Colon (tissue), 2 donors: ENCODE results near the gene TDRD12.
"Not testable (repeated sequence)": the region's sequence is repeated elsewhere in the genome, so short reads cannot be mapped to it uniquely, and the experiment has no call there.

ENCODE experiments used
- FAIRE-seq: peaks from 2 replicates; lab custom pipeline; 2012; peaks lifted over from hg19 to GRCh38; lab: Jason Lieb, UNC
- donor health status: control.
- donor health status: control.

The TDRD12 gene

DNA sequence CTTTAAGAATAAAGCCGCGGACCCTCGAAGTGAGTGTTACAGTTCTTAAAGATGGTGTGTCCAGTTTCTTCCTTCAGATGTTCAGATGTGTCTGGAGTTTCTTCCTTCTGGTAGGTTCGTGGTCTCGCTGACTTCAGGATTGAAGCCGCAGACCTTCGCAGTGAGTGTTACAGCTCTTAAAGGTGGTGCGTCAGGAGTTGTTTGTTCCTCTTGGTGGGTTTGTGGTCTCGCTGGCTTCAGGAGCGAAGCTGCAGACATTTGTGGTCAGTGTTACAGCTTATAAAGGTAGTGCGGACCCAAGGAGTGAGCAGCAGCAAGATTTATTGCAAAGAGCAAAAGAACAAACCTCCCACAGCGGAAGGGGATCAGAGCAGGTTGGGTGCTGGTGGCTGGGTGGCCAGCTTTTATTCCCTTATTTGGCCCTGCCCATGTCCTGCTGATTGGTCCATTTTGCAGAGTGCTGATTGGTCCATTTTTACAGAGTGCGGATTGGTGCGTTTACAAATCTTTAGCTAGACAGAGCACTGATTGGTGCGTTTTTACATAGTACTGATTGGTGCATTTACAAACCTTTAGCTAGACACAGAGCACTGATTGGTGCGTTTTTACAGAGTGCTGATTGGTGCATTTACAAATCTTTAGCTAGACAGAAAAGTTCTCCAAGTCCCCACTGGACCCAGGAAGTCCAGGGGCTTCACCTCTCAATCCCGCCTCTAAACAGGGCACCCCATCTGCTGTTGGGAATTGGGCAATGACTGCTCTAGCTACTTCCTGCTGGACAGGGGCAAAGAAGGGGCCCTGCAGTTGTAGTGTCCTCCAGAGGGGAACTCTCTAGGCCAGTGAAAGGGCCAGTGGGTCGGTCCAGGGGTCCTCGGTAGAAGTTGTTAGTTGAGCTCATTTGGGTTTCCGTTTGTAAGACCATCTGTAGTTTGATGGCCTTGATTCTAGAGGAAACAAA is 26.1 kb upstream of the TDRD12 start:
- FAIRE-seq = not testable (repeated sequence)

DNA sequence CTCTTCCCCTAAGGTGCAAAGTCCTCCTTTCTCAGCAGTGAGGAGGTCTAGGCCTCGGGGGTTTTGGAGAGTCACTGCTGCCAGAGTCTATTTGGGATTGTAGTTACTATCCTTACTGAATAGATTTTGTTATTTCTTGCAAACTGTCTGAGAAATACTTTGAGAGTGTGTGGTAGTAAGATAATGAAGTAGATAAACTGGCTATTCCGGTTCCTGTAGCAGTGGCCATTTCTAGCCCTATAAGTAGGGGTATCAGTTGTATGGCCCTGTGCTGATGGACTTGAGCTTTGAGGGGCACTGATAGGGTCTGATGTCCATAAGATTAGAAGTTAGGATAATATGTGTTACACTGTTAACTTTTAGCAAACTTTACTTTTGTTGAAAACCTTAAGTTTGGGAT is 25.3 kb upstream of the TDRD12 start:
- not testable (repeated sequence) for FAIRE-seq

DNA sequence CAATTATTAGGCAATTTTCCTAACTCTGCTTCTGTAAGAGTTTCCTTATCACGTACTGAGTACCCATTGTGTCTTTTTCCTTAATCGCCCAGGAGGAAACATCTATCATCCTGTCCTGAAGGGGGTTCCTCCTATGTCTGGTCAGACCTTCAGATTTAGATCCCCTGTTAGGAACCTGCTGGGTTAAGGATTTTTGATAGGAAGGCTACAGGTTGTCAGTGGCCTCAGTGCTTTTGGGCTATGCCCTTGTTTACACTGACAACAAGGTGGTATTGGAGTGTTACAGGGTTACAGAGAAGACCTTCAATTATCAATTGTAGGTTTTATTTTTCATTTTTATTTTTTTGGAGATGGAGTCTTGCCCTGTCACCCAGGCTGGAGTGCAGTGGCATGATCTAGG is 24.7 kb upstream of the TDRD12 start:
- not testable (repeated sequence) for FAIRE-seq

DNA sequence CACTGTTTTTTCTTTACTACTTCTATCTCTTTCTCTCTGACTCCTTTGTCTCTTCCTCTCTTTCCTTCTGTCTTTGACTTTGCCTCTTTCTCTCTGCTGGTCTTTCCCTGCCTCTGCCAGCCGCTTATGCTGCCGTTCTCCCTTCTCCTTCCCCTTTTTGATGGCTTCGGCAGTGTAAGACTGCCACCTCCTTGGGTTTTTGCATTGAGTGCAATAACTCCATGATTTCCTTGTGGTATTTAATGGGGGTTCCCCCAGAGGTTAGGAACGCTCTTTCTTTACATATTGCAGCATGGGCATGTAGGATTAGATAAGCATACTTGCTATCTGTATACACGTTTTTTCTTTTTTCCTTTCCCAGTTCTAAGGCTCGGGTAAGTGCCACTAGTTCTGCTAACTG is 24.1 kb upstream of the TDRD12 start:
- not testable (repeated sequence) for FAIRE-seq

DNA sequence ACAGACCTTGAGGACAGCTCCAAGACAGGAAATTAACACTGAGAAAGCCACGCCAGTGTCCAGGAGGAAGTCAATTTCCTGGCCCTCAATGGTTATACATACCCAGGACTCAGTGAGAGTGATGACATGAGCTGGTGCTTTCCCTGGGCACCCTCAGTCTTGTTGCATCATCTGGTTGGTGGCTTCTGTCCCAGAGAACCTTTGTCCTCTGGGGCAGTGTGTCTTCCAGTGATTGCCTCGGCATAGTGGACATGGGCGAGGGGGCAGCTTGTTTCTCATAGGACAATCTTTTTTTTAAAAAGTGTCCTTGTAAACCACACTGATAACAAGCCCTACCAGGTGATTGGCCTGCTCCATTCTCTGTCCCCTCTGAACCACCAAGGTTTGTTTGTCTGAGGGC is 22.8 kb upstream of the TDRD12 start:
- not testable (repeated sequence) for FAIRE-seq

- FAIRE-seq = not testable (repeated sequence)
Observed at GRCh38 chr19:32700129-32700528, 19.4 kb upstream of the TDRD12 start.

- no peak for FAIRE-seq
Observed at GRCh38 chr19:32702010-32702409, 17.6 kb upstream of the TDRD12 start.

- FAIRE-seq = not testable (repeated sequence)
Observed at GRCh38 chr19:32704006-32704405, 15.6 kb upstream of the TDRD12 start.

DNA sequence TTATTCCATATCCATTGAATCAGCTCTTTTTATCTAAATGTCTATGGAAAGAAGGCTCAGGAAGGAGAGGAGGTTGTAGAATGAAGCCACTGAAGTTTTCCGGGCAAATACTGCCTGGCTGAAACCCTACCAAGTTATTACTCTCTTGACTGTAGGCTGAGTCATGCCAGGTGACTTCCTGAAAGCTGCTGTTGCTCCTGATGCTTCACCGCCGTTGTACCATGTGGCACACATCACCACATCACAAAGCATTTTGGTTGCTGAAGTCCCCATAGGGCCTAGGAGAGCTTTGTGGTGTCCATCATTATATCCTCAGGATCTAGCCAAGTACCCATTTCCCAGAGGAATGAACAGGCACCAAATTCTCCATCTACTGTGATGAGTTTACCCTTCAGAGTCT is 11.1 kb upstream of the TDRD12 start:
- FAIRE-seq = no peak

DNA sequence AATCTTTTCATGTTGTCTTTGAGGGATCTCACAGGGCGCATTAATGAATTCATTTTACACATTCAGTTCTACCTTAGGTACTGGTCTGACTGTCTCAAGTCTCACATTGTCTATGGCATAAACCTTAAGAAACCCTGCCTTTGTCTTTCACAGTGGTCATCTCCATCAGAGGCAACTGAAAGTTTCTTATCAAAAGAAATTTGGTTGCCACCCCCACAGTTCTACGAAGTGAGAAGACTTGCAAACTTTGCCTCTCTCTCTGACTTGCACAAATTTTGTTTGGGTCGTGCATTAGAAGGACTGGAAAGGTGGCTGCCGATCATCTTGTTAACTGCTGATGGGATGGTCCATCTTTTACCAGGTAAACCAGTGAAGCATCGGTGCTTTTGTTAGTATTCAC is 10.5 kb upstream of the TDRD12 start:
- no peak for FAIRE-seq

DNA sequence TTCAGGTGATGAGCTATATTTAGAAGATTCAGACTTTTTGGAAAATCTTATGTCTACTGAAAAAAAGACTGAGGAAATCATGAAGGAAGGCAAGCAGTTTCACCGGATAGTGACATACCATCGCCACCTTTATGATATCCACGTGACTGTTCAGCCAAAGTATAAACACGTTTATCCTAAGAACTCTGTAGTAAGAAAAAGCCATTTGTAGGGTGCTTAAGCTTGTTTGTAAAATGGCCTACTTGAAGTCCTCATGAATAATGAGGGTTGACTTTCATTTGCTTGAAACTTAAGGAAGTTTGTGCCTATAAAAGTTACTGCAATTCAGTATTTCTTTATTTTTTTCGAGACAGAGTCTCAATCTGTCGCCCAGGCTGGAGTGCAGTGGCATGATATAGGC is 7.8 kb upstream of the TDRD12 start:
- no peak for FAIRE-seq

DNA sequence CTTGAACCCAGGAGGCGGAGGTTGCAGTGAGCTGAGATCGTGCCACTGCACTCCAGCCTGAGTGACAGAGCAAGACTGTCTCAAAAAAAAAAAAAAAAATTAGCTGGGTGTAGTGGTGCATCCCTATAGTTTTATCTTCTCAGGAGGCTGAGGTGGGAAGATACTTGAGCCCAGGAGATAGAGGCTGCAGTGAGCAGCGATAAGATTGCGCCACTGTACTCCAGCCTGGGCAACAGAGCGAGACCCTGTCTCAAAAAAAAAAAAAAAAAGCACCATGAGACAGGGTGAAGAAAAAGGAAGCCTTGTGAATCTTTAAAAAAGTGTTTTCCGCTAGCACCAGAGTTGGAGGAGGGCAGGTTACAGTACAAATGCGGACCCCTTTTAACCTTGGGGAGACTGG is 3.4 kb upstream of the TDRD12 start:
- not testable (repeated sequence) for FAIRE-seq

DNA sequence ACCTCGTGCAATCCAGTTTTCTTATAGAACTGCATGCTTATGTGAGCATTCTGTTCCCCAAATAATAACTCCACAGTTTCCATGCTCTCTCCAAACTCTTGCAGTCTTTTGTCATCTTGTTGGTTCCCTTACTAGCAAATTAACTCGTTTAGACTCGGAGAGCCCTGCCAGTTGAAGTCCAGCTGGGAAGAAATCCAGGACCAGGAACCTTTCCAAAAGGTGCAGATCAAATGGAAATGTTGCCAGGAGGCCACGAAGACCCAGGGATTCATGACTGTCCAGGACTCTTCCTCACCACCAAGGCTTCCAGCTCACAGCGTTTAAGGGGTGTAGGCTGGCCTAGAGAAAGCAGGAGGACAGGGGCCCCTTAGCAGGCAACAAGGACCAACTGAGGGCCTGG is 2.1 kb upstream of the TDRD12 start:
- no peak for FAIRE-seq

GRCh38 chr19:32718286-32718685 is 1.3 kb upstream of the TDRD12 start:
- no peak for FAIRE-seq

DNA sequence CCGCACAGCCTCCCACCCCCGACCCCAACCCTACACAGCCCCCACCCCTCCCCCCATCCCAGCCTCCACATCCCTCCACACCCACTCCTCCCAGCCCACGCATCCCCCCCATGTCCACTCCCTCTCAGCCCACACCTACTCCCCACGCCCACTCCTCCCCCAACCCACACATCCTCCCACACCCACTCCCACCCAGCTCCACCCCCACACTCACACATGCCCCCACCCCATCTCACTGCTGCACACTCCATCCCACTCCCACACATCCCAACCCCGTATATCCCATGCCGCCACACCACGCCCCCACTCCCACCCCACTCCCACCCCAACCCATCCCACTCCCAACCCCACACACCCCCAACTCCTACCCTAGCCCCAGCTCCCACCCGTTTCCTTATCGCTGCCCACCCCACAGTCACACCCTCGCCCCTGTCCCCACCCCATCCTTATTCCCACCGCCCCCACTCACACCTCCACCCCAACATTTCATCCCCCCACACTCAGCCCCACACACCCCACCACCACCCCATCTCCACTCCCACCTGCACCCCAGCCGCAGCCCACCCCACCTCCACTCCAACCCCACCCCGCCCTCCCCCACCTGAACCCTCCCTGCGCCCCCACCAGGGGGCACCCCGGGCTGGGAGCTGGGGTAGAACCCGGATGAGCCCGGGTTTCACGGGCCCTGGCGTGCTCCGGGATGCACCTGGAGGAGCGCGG is 809 bp downstream of the TDRD12 start:
- no peak for FAIRE-seq

DNA sequence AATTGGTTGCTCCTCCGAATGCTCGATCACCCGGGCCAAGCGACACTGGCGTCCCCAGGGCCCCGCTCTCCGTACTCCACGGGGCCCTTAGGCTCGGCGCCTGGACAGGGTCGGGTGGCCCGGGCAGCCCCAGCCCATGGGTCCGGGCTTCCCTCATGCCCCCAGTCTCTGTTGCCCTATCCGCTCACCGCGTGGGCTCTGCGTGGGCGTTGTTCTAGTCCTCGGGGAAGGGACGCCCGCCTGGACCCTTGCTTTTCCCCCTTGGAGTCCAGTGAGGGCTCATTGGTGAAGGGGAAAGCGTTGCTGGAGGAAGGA is 1.3 kb downstream of the TDRD12 start:
- FAIRE-seq = no peak

DNA sequence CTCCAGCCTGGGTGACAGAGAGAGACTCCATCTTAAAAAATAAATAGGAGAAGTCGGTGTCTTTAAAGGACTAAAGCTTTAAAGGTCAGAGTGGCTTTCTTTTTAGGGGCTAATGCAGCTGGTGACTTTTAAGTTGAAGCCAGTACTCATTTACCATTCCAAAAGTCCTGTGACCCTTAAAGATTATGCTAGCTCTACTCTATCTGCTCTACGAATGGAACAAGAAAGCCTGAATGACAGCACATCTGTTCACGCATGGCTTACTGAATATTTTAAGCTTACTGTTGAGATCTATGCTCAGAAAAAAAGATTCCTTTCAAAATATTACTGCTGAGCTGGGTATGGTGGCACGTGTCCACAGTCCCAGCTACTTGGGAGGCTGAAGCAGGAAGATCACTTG is 16.4 kb downstream of the TDRD12 start:
- FAIRE-seq = no peak

GRCh38 chr19:32743021-32743420 is 23.5 kb downstream of the TDRD12 start:
- no peak for FAIRE-seq

DNA sequence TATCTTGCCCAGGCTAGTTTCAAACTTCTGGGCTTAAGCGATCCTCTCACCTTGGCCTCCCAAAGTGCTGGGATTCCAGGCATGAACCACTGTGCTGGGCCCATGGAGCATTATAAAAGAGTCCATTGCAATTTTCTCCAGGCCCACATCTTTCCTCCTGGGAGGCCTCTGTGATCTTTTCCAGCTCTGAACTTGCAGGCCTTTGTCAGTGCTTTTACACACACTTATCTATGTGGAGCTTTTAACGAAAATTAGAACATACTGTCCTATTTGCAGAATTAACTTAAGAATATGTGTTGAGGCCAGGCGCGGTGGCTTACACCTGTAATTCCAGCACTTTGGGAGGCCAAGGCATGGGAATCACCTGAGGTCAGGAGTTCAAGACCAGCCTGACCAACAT is 23.9 kb downstream of the TDRD12 start:
- FAIRE-seq = no peak

DNA sequence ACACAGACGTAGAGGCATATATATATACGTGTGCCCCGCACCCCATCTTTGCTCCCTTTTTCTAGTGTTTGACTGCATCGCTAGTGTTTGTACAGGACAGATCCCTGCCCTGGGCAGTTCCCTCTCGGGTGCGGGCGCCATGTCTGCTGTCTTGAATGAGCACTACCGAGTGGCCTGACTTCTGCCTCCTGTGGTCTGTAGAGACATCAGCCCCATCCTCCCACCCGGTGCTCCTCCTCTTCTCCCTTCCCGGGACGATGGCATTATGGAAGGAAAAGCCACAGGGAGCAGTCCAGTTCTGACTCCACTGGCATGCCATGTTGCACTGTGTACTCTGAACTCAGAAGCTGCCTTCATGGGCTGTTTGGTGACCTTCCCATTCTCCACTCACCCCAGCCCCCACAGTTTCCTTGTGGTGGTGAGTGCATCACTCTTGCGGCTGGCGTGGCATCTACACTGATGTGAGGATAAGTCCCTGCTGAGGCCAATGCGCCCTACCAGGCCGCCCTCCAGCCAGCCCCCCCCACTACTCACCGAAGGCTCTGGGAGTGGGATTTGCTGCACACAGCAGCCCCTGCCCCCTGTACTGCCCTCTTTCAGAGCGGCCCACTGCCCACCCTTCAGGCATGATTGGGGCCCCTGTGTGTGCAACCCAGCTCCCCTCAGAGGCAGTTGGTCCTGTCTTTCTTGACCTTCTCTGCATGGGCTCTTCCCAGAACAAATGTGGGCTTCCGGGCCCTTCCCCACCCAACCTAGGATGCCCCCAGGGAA is 25.2 kb downstream of the TDRD12 start:
- FAIRE-seq = no peak

DNA sequence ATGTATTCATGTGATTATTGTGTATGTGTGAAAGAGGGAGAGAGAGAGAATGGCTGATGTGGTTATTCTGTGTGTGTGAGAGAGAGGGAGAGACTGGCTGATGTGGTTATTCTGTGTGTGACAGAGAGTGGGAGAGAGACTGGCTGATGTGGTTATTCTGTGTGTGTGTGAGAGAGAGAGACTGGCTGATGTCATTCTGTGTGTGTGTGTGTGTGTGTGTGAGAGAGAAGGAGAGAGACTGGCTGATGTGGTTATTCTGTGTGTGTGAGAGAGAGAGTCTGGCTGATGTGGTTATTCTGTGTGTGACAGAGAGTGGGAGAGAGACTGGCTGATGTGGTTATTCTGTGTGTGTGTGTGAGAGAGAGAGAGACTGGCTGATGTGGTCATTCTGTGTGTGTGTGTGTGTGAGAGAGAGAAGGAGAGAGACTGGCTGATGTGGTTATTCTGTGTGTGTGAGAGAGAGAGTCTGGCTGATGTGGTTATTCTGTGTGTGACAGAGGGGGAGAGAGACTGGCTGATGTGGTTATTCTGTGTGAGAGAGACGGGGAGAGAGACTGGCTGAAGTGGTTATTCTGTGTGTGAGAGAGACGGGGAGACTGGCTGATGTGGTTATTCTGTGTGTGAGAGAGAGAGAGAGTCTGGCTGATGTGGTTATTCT is 26.2 kb downstream of the TDRD12 start:
- not testable (repeated sequence) for FAIRE-seq

GRCh38 chr19:32746631-32747196 is 27.1 kb downstream of the TDRD12 start:
- not testable (repeated sequence) for FAIRE-seq
